ENCODE data around the gene KLHL40. TPM values are rescaled to one million over a fixed set of nuclear protein-coding genes. Genes with fewer than 3 reads are reported as not detected.

KLHL40 gene
- total and polyA plus RNA-seq, 10 of the 15 experiments (the other 5 are each of a cell fraction or from before 2014, with no cell fraction given) = not detected

- TF ChIP-seq ELK1 (IDR thresholded peaks at IDR 0.05; ENCODE audit: low read depth, low read length) (no peak), ZNF207 (IDR thresholded peaks at IDR 0.05; ENCODE audit: borderline replicate concordance) (no peak), SP1 (IDR thresholded peaks at IDR 0.05; ENCODE audit: low read depth, low read length) (no peak), NFYA (IDR thresholded peaks at IDR 0.05; ENCODE audit: borderline replicate concordance, low read depth, low read length) (no peak)
These were observed 13.5 kb downstream of the KLHL40 start (continued) for GRCh38 chr3:42698911-42699230.

- no peaks in the 10 kb centered on the region for H3K79me2 ChIP-seq (ENCODE audit: control insufficient read depth, insufficient read depth, low read length)
- H3K4me3 ChIP-seq = no peak overlapping the region
- H3K9ac ChIP-seq (ENCODE audit: control insufficient read depth, insufficient read depth, low read length) = no peak overlapping the region
- no peaks in the 10 kb centered on the region for H3K36me3 ChIP-seq (ENCODE audit: control insufficient read depth in 2 of 2, insufficient read depth in 2 of 2, low read length in 1 of 2)
- ChIA-PET RAD21 (ENCODE audit: unreplicated experiment) (no interaction called here), CTCF (no interaction called here), POLR2A (no interaction called here), SMC1A (ENCODE audit: uncharacterized antibody, unreplicated experiment) (no interaction called here)
- in situ Hi-C loops (cut with MboI) = no loop called here
- H3K9me3 ChIP-seq (replicated peaks; ENCODE audit: control insufficient read depth, insufficient read depth, low read length) = no peaks in the 10 kb centered on the region
- no peak overlapping the region for H2AFZ ChIP-seq (ENCODE audit: control insufficient read depth, low read depth, low read length)
- H3K4me1 ChIP-seq (ENCODE audit: control insufficient read depth, insufficient read depth, low read length) = no peaks in the 10 kb centered on the region
- H3K27ac ChIP-seq (ENCODE audit: control insufficient read depth, insufficient read depth) = no peak overlapping the region
- no peak overlapping the region for H3K4me2 ChIP-seq (ENCODE audit: control insufficient read depth, insufficient read depth)
- H4K20me1 ChIP-seq (ENCODE audit: control insufficient read depth, insufficient read depth) = no peaks in the 10 kb centered on the region
- BruUV-seq (replicated peaks) = no TSS peak
- FAIRE-seq (no peak), ATAC-seq (no peak), DNase-seq (ENCODE audit: low read depth, low spot score) (no peak)
- WGBS (ENCODE audit: insufficient coverage, insufficient replicate concordance, low lambda C conversion rate, missing lambda C conversion rate) = 49% methylated on average over 10 of the region's 10 CpGs
- intact Hi-C loops (cut with micrococcal nuclease; ENCODE audit: unreplicated experiment) = no loop called here
- no peaks in the 10 kb centered on the region for H3K27me3 ChIP-seq (replicated peaks in 1 of 2; ENCODE audit: control insufficient read depth in 2 of 2, insufficient read depth in 2 of 2, low read length in 1 of 2)
- TF ChIP-seq SP1 (IDR thresholded peaks at IDR 0.05; ENCODE audit: low read depth, low read length) (no peak), TCF3 (IDR thresholded peaks at IDR 0.05; ENCODE audit: borderline replicate concordance, insufficient read depth, low read depth, low read length) (no peak), NFYA (IDR thresholded peaks at IDR 0.05; ENCODE audit: borderline replicate concordance, low read depth, low read length) (no peak), E2F8 (IDR thresholded peaks at IDR 0.05; ENCODE audit: low read depth, partially characterized antibody) (no peak), WRNIP1 (IDR thresholded peaks at IDR 0.05; ENCODE audit: borderline replicate concordance, low read depth, low read length) (no peak), HDAC2 (IDR thresholded peaks at IDR 0.05) (no peak), MLLT1 (IDR thresholded peaks at IDR 0.05) (no peak), REST (IDR thresholded peaks at IDR 0.05; ENCODE audit: low read depth, low read length) (no peak)
These were observed 14.2 kb downstream of the KLHL40 start for GRCh38 chr3:42699511-42699971.
